Activated CD8-positive, alpha-beta T cell treated with anti-CD3 and anti-CD28 coated beads for 36 hours (primary cell): ENCODE measurements around the gene CTNNA2. TPM values are rescaled to one million over a fixed set of nuclear protein-coding genes. Genes with fewer than 3 reads are reported as not detected.

Experiments
- ATAC-seq: fragments of 200-7000 bp; cut with Tn5 transposase; one replicate; pipeline ENCODE4 v1.10.0; 2021; ENCODE audit warnings: mild to moderate bottlenecking, moderate library complexity
- CTCF ChIA-PET: fragments of 350-600 bp; sonication (Branson Sonifier 250); formaldehyde crosslinking; loops from one replicate; lab custom pipeline; 2021; ENCODE audit warnings: antibody characterized with exemption; lab: Charles Lee
- POLR2A ChIA-PET: fragments of 350-600 bp; sonication (Branson Sonifier 250); formaldehyde crosslinking; loops from one replicate; lab custom pipeline; 2021; ENCODE audit warnings: antibody characterized with exemption; lab: Charles Lee
- DNase-seq: peaks from one replicate; pipeline ENCODE4 v3.0.0-alpha.2; 2020
- H3K27ac Mint-ChIP-seq: one replicate; pipeline ENCODE4 v1.8.0; 2021; ENCODE audit warnings: mild to moderate bottlenecking, mixed read lengths
- H3K27me3 Mint-ChIP-seq: one replicate; pipeline ENCODE4 v1.8.0; 2021; ENCODE audit warnings: mixed read lengths
- H3K36me3 Mint-ChIP-seq: one replicate; pipeline ENCODE4 v1.8.0; 2021; ENCODE audit warnings: low read depth, mixed read lengths
- H3K4me1 Mint-ChIP-seq: one replicate; pipeline ENCODE4 v1.8.0; 2021; ENCODE audit warnings: low read depth, mixed read lengths
- H3K4me3 Mint-ChIP-seq: one replicate; pipeline ENCODE4 v1.8.0; 2021; ENCODE audit warnings: mild to moderate bottlenecking, moderate library complexity, mixed read lengths
- H3K9me3 Mint-ChIP-seq: one replicate; pipeline ENCODE4 v1.8.0; 2021; ENCODE audit warnings: mixed read lengths
- CTCF ChIP-seq: fragments of 200-600 bp; IDR thresholded peaks from one replicate; pipeline ENCODE4 v1.8.0; 2022; ENCODE audit warnings: antibody characterized with exemption, mild to moderate bottlenecking
- intact Hi-C: fragments of 100-400 bp; cut with micrococcal nuclease; formaldehyde crosslinking; loops from one replicate; pipeline ENCODE4 v1.10.0; 2022
- total RNA-seq, 2 experiments: library from RNA; stranded (reverse); gene quantifications; one replicate each; pipeline ENCODE4 v1.2.3, GENCODE V29; 2021

CTNNA2 gene
- total RNA-seq, 2 experiments from 2014 or later, result not detected

GRCh38 chr2:79817288-79817687, 304.4 kb downstream of the CTNNA2 start:
- intact Hi-C loops, result no loop called here
- Mint-ChIP-seq H3K4me1 (no peaks in the 10 kb centered on the region), H3K36me3 (no peaks in the 10 kb centered on the region), H3K9me3 (peaks cover 18% of the 10 kb centered on the region), H3K27ac (no peak overlapping the region), H3K27me3 (no peaks in the 10 kb centered on the region), H3K4me3 (no peak overlapping the region)
- CTCF ChIA-PET, result no interaction called here
- POLR2A ChIA-PET, result no interaction called here
- DNase-seq, result no peak
- no peak for TF ChIP-seq CTCF
- ATAC-seq, result no peak

DNA sequence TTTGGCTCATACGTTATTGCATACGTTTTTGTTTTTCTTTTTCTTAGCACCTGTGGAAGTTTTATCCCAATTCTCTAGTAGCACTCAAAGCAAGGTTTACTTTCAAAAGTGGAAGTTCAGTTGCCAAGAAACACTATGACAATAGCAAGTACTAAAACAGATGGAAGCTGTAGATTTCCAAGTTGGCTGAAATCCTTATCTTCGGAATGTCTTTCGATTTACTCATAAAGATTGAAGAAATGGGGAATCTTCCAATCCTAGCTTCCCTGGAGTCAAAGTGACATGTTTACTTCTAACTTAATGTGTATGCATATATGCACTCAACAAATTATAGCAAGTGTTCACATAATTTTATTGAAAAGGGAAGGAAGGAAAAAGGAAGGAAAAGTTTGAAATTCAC, 307.4 kb downstream of the CTNNA2 start:
- H3K4me1 Mint-ChIP-seq, result no peaks in the 10 kb centered on the region
- no peak overlapping the region for H3K4me3 Mint-ChIP-seq
- intact Hi-C loops, result no loop called here
- POLR2A ChIA-PET, result no interaction called here
- no peaks in the 10 kb centered on the region for H3K27me3 Mint-ChIP-seq
- TF ChIP-seq CTCF, result no peak
- no peak for ATAC-seq
- H3K27ac Mint-ChIP-seq, result no peak overlapping the region
- CTCF ChIA-PET, result no interaction called here
- no peaks in the 10 kb centered on the region for H3K36me3 Mint-ChIP-seq
- DNase-seq, result no peak
- peaks cover 4% of the 10 kb centered on the region for H3K9me3 Mint-ChIP-seq

- no peak for DNase-seq
- Mint-ChIP-seq H3K4me3 (no peak overlapping the region), H3K9me3 (peaks cover 7% of the 10 kb centered on the region), H3K27me3 (no peaks in the 10 kb centered on the region), H3K4me1 (no peaks in the 10 kb centered on the region), H3K36me3 (no peaks in the 10 kb centered on the region), H3K27ac (no peak overlapping the region)
- TF ChIP-seq CTCF, result no peak
- intact Hi-C loops, result no loop called here
- ATAC-seq, result no peak
- POLR2A ChIA-PET, result no interaction called here
- CTCF ChIA-PET, result no interaction called here
Measured at GRCh38 chr2:79822136-79822535, 309.3 kb downstream of the CTNNA2 start.

DNA sequence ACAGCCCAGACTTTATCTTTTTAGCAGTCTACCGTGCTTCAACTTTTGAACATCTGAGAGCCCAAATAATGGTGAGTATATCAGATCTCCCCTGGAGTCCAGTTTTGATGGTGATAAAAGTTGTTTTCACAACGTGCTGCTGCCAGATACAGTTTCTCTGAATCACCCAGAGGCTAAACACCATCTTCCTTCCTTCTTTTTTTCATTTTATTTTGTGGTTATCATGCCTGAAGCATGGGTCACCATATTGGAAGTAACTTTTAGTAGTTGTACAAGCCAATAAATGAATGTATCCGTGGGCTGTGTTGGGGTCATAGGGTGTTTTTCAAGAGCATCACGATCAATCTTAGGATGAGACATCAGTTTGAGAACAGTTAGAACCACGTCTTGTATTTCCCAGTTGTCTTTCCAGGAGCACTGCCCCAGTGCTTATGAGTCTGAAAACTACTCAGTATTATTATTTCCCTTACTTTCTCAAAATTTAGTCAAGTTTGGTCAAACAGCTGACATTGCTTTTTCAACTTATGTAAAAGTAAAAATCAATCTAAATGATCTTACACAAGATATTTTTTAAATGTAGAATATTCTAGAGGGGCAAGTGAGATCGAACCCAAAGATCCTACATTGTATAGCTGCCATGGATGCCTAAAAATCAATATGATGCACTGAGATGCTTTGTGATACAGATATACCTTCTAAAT, 311.4 kb downstream of the CTNNA2 start:
- Mint-ChIP-seq H3K27ac (no peak overlapping the region), H3K27me3 (no peaks in the 10 kb centered on the region), H3K4me1 (no peaks in the 10 kb centered on the region), H3K9me3 (peaks cover 7% of the 10 kb centered on the region), H3K36me3 (no peaks in the 10 kb centered on the region), H3K4me3 (no peak overlapping the region)
- DNase-seq (no peak), ATAC-seq (no peak)
- TF ChIP-seq CTCF, result no peak
- POLR2A ChIA-PET, result no interaction called here
- intact Hi-C loops, result no loop called here
- CTCF ChIA-PET, result no interaction called here

- CTCF ChIA-PET, result no interaction called here
- Mint-ChIP-seq H3K27ac (no peak overlapping the region), H3K27me3 (no peaks in the 10 kb centered on the region), H3K4me3 (no peak overlapping the region), H3K36me3 (no peaks in the 10 kb centered on the region), H3K9me3 (peaks cover 7% of the 10 kb centered on the region), H3K4me1 (no peaks in the 10 kb centered on the region)
- POLR2A ChIA-PET, result no interaction called here
- intact Hi-C loops, result no loop called here
- TF ChIP-seq CTCF, result no peak
- ATAC-seq, result no peak
- DNase-seq, result no peak
Measured at GRCh38 chr2:79827881-79828280, 315.0 kb downstream of the CTNNA2 start.
